ENCODE results near the gene NPAS1. TPM values are rescaled to one million over a fixed set of nuclear protein-coding genes. Genes with fewer than 3 reads are reported as not detected.

NPAS1 gene
- total RNA-seq, 1 donor from 2014 or later = 1.2 TPM

- H3K27ac Mint-ChIP-seq = no peak overlapping the region
- peaks cover 2% of the 10 kb centered on the region for H3K27me3 Mint-ChIP-seq (ENCODE audit: insufficient read depth, low read depth)
These were observed 66.6 kb downstream of the NPAS1 start for GRCh38 chr19:47086280-47086679.

DNA sequence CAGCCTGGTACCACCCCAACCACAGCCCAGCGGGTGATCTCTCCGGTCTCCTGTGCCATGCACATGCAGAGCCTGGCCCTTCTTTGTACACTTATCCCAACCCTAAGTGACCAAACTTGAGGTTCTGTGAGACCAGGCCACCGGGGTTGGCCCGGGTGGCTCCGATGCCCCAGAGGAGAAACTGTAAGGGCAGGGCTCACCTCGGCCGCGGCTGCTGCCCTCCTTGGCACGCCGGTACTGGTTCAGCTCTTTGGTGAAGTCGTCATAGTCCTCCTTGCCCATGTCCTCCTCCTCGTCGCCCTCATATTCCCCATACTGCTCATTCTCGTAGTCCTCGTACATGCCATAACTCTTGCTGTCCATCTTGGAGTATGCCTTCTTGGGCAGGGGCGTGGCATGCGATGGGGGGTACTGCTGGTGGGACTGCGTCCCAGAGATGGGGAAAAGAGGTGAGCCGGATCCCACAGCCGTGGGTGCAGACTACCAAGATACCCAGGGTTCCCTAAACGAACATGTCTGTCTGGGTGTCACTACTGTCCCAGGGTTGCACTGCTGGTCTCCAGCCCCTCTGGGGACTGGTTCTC, 70.2 kb downstream of the NPAS1 start:
- H3K4me1 ChIP-seq = no peaks in the 10 kb centered on the region
- H3K27ac Mint-ChIP-seq = no peak overlapping the region

More at GRCh38 chr19:47086280-47086679, 66.6 kb downstream of the NPAS1 start:
- no peaks in the 10 kb centered on the region for H3K27me3 ChIP-seq
- H3K9me3 ChIP-seq (ENCODE audit: low read depth) = no peaks in the 10 kb centered on the region
- H3K36me3 Mint-ChIP-seq = peaks cover 32% of the 10 kb centered on the region
- no peak overlapping the region for H3K4me3 ChIP-seq
- no peaks in the 10 kb centered on the region for H3K4me1 Mint-ChIP-seq
- no peak overlapping the region for H3K4me3 Mint-ChIP-seq
- no peaks in the 10 kb centered on the region for H3K79me2 ChIP-seq (ENCODE audit: low read depth)
- no peak for DNase-seq (ENCODE audit: low spot score)
- H3K27ac ChIP-seq = no peak overlapping the region
- no peak overlapping the region for H3K4me2 ChIP-seq
- TF ChIP-seq EZH2phosphoT487 (IDR thresholded peaks at IDR 0.05) (no peak), EZH2 (IDR thresholded peaks at IDR 0.05) (no peak)
- TF ChIP-seq, protein P1, sequence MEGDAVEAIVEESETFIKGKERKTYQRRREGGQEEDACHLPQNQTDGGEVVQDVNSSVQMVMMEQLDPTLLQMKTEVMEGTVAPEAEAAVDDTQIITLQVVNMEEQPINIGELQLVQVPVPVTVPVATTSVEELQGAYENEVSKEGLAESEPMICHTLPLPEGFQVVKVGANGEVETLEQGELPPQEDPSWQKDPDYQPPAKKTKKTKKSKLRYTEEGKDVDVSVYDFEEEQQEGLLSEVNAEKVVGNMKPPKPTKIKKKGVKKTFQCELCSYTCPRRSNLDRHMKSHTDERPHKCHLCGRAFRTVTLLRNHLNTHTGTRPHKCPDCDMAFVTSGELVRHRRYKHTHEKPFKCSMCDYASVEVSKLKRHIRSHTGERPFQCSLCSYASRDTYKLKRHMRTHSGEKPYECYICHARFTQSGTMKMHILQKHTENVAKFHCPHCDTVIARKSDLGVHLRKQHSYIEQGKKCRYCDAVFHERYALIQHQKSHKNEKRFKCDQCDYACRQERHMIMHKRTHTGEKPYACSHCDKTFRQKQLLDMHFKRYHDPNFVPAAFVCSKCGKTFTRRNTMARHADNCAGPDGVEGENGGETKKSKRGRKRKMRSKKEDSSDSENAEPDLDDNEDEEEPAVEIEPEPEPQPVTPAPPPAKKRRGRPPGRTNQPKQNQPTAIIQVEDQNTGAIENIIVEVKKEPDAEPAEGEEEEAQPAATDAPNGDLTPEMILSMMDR (IDR thresholded peaks at IDR 0.05) = no peak
- H3K9me3 Mint-ChIP-seq = no peaks in the 10 kb centered on the region
- no peak overlapping the region for H2AFZ ChIP-seq (replicated peaks)
- H3K9ac ChIP-seq = no peak overlapping the region
- H3F3A ChIP-seq (ENCODE audit: low read depth) = no peaks in the 10 kb centered on the region
- H3K4me1 ChIP-seq = no peaks in the 10 kb centered on the region
- no peaks in the 10 kb centered on the region for H3K36me3 ChIP-seq
- H4K20me1 ChIP-seq (ENCODE audit: low read depth) = no peaks in the 10 kb centered on the region

DNA sequence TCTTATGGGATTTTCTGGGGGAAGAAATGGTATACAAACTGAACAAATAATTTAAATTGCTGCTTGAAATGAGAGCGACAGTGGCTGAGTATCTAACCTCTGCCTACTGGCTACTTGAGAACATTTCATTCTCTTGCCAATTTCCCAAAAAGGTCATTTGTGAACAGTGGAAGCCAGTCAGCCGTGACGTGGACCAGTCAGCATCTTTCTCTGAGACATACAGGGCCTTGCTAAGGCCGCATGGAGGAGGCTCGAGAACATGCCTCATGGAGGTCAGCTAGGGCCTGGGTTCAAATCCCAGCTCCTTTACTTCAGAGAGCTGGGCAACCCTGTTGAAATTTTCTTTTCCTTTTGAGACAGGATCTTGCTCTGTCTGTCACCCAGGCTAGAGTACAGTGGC, 73.6 kb downstream of the NPAS1 start:
- no peak for DNase-seq (ENCODE audit: low spot score)
- Histone ChIP-seq H3K4me1 (peaks cover 20% of the 10 kb centered on the region), H3K27ac (no peak overlapping the region), H3K9me3 (ENCODE audit: low read depth) (no peaks in the 10 kb centered on the region), H4K20me1 (ENCODE audit: low read depth) (peaks cover 51% of the 10 kb centered on the region), H3K36me3 (no peaks in the 10 kb centered on the region), H3F3A (ENCODE audit: low read depth) (no peaks in the 10 kb centered on the region), H3K79me2 (ENCODE audit: low read depth) (peaks cover 49% of the 10 kb centered on the region), H3K27me3 (no peaks in the 10 kb centered on the region), H3K4me2 (no peak overlapping the region), H3K4me3 (no peak overlapping the region), H2AFZ (replicated peaks) (no peak overlapping the region), H3K9ac (no peak overlapping the region)
- Mint-ChIP-seq H3K4me3 (no peak overlapping the region), H3K4me1 (peaks cover 30% of the 10 kb centered on the region), H3K9me3 (no peaks in the 10 kb centered on the region), H3K27me3 (ENCODE audit: insufficient read depth, low read depth) (peaks cover 5% of the 10 kb centered on the region), H3K27ac (no peak overlapping the region), H3K36me3 (peaks cover 17% of the 10 kb centered on the region)
- TF ChIP-seq, protein P1 (IDR thresholded peaks at IDR 0.05) = no peak
- TF ChIP-seq EZH2 (IDR thresholded peaks at IDR 0.05) (no peak), EZH2phosphoT487 (IDR thresholded peaks at IDR 0.05) (no peak)

More for the DNA sequence above, 70.2 kb downstream of the NPAS1 start:
- no peak overlapping the region for H3K4me3 Mint-ChIP-seq
- Histone ChIP-seq H3K79me2 (ENCODE audit: low read depth) (peaks cover 15% of the 10 kb centered on the region), H3K36me3 (no peaks in the 10 kb centered on the region), H3K27ac (no peak overlapping the region), H3F3A (ENCODE audit: low read depth) (no peaks in the 10 kb centered on the region), H2AFZ (replicated peaks) (no peak overlapping the region), H3K9ac (no peak overlapping the region), H3K4me3 (no peak overlapping the region), H3K4me2 (no peak overlapping the region), H3K9me3 (ENCODE audit: low read depth) (no peaks in the 10 kb centered on the region), H4K20me1 (ENCODE audit: low read depth) (peaks cover 17% of the 10 kb centered on the region), H3K27me3 (no peaks in the 10 kb centered on the region)
- no peak for DNase-seq (ENCODE audit: low spot score)
- H3K4me1 Mint-ChIP-seq = peaks cover 3% of the 10 kb centered on the region
- TF ChIP-seq EZH2 (IDR thresholded peaks at IDR 0.05) = no peak
- TF ChIP-seq, protein P1 (IDR thresholded peaks at IDR 0.05) = no peak
- no peak for TF ChIP-seq EZH2phosphoT487 (IDR thresholded peaks at IDR 0.05)
- peaks cover 24% of the 10 kb centered on the region for H3K36me3 Mint-ChIP-seq
- H3K9me3 Mint-ChIP-seq = no peaks in the 10 kb centered on the region
- H3K27me3 Mint-ChIP-seq (ENCODE audit: insufficient read depth, low read depth) = peaks cover 7% of the 10 kb centered on the region
